ENCODE results near the gene ZNF628. TPM values are rescaled to one million over a fixed set of nuclear protein-coding genes. Genes with fewer than 3 reads are reported as not detected.
A peak's percentile ranks its signal among the peaks of the same experiment; 100 is the strongest.
"Not testable (repeated sequence)": the region's sequence is repeated elsewhere in the genome, so short reads cannot be mapped to it uniquely, and the experiment has no call there.

The ZNF628 gene
- total RNA-seq, 1 donor = 3.5 TPM

- H3K9me3 ChIP-seq (ENCODE audit: low read depth, low read length) = no peaks in the 10 kb centered on the region
- H3K27me3 ChIP-seq (ENCODE audit: insufficient read depth, low read length) = no peaks in the 10 kb centered on the region
- H3K4me3 ChIP-seq (ENCODE audit: low read length) = no peak overlapping the region
- no peaks in the 10 kb centered on the region for H3K4me1 ChIP-seq (ENCODE audit: insufficient read depth, low read length)
Measured at GRCh38 chr19:55492362-55492944, 16.0 kb downstream of the ZNF628 start.

- H3K4me1 ChIP-seq (ENCODE audit: insufficient read depth, low read length) = no peaks in the 10 kb centered on the region
- H3K9me3 ChIP-seq (ENCODE audit: low read depth, low read length) = no peaks in the 10 kb centered on the region
- H3K4me3 ChIP-seq (ENCODE audit: low read length) = no peak overlapping the region
- H3K27me3 ChIP-seq (ENCODE audit: insufficient read depth, low read length) = no peaks in the 10 kb centered on the region
Measured at GRCh38 chr19:55493052-55493644, 16.7 kb downstream of the ZNF628 start.

GRCh38 chr19:55493645-55494171 lies 17.3 kb downstream of the ZNF628 start:
- H3K4me3 ChIP-seq (ENCODE audit: low read length) = no peak overlapping the region
- H3K4me1 ChIP-seq (ENCODE audit: insufficient read depth, low read length) = no peaks in the 10 kb centered on the region
- H3K27me3 ChIP-seq (ENCODE audit: insufficient read depth, low read length) = no peaks in the 10 kb centered on the region
- no peaks in the 10 kb centered on the region for H3K9me3 ChIP-seq (ENCODE audit: low read depth, low read length)

- no peak overlapping the region for H3K4me3 ChIP-seq (ENCODE audit: low read length)
- no peaks in the 10 kb centered on the region for H3K27me3 ChIP-seq (ENCODE audit: insufficient read depth, low read length)
- no peaks in the 10 kb centered on the region for H3K4me1 ChIP-seq (ENCODE audit: insufficient read depth, low read length)
- no peaks in the 10 kb centered on the region for H3K9me3 ChIP-seq (ENCODE audit: low read depth, low read length)
Measured at GRCh38 chr19:55494172-55494761, 17.9 kb downstream of the ZNF628 start.

GRCh38 chr19:55495646-55496349 lies 19.4 kb downstream of the ZNF628 start:
- H3K4me1 ChIP-seq (ENCODE audit: insufficient read depth, low read length) = no peaks in the 10 kb centered on the region
- no peaks in the 10 kb centered on the region for H3K27me3 ChIP-seq (ENCODE audit: insufficient read depth, low read length)
- no peaks in the 10 kb centered on the region for H3K9me3 ChIP-seq (ENCODE audit: low read depth, low read length)
- no peak overlapping the region for H3K4me3 ChIP-seq (ENCODE audit: low read length)

GRCh38 chr19:55496820-55497219 lies 20.4 kb downstream of the ZNF628 start:
- not testable (repeated sequence) for H3K27me3 ChIP-seq (ENCODE audit: insufficient read depth, low read length); H3K9me3 ChIP-seq (ENCODE audit: low read depth, low read length)

GRCh38 chr19:55497763-55498162 lies 21.3 kb downstream of the ZNF628 start:
- Histone ChIP-seq H3K4me3 (ENCODE audit: low read length) (no peak overlapping the region), H3K9me3 (ENCODE audit: low read depth, low read length) (no peaks in the 10 kb centered on the region), H3K4me1 (ENCODE audit: insufficient read depth, low read length) (no peaks in the 10 kb centered on the region), H3K27me3 (ENCODE audit: insufficient read depth, low read length) (no peaks in the 10 kb centered on the region)

More at GRCh38 chr19:55496820-55497219, 20.4 kb downstream of the ZNF628 start:
- H3K4me3 ChIP-seq (ENCODE audit: low read length); H3K4me1 ChIP-seq (ENCODE audit: insufficient read depth, low read length): not testable (repeated sequence)

- H3K27me3 ChIP-seq (ENCODE audit: insufficient read depth, low read length) = no peaks in the 10 kb centered on the region
- H3K9me3 ChIP-seq (ENCODE audit: low read depth, low read length) = no peaks in the 10 kb centered on the region
- no peak overlapping the region for H3K4me3 ChIP-seq (ENCODE audit: low read length)
- peaks cover 4% of the 10 kb centered on the region for H3K4me1 ChIP-seq (ENCODE audit: insufficient read depth, low read length)
Measured at GRCh38 chr19:55498246-55498840, 21.9 kb downstream of the ZNF628 start.

- no peaks in the 10 kb centered on the region for H3K27me3 ChIP-seq (ENCODE audit: insufficient read depth, low read length)
- peaks cover 7% of the 10 kb centered on the region for H3K4me1 ChIP-seq (ENCODE audit: insufficient read depth, low read length)
- no peaks in the 10 kb centered on the region for H3K9me3 ChIP-seq (ENCODE audit: low read depth, low read length)
- no peak overlapping the region for H3K4me3 ChIP-seq (ENCODE audit: low read length)
Measured at GRCh38 chr19:55500368-55500952, 24.0 kb downstream of the ZNF628 start.

GRCh38 chr19:55502197-55502952 lies 26.0 kb downstream of the ZNF628 start:
- no peaks in the 10 kb centered on the region for H3K9me3 ChIP-seq (ENCODE audit: low read depth, low read length)
- peaks cover 7% of the 10 kb centered on the region for H3K4me1 ChIP-seq (ENCODE audit: insufficient read depth, low read length)
- H3K27me3 ChIP-seq (ENCODE audit: insufficient read depth, low read length) = no peaks in the 10 kb centered on the region
- H3K4me3 ChIP-seq (ENCODE audit: low read length) = no peak overlapping the region

- H3K4me3 ChIP-seq (ENCODE audit: low read length) = no peak overlapping the region
- H3K4me1 ChIP-seq (ENCODE audit: insufficient read depth, low read length) = peaks cover 7% of the 10 kb centered on the region
- no peaks in the 10 kb centered on the region for H3K9me3 ChIP-seq (ENCODE audit: low read depth, low read length)
Measured at GRCh38 chr19:55503157-55503501, 26.7 kb downstream of the ZNF628 start.

GRCh38 chr19:55503502-55504251 lies 27.3 kb downstream of the ZNF628 start:
- no peaks in the 10 kb centered on the region for H3K27me3 ChIP-seq (ENCODE audit: insufficient read depth, low read length)
- H3K4me1 ChIP-seq (ENCODE audit: insufficient read depth, low read length) = peaks cover 7% of the 10 kb centered on the region
- peak overlapping the region; percentile 47 for H3K4me3 ChIP-seq (ENCODE audit: low read length)
- no peaks in the 10 kb centered on the region for H3K9me3 ChIP-seq (ENCODE audit: low read depth, low read length)

More at GRCh38 chr19:55503157-55503501, 26.7 kb downstream of the ZNF628 start:
- no peaks in the 10 kb centered on the region for H3K27me3 ChIP-seq (ENCODE audit: insufficient read depth, low read length)

- Histone ChIP-seq H3K4me3 (ENCODE audit: low read length) (peak overlapping the region; percentile 47), H3K4me1 (ENCODE audit: insufficient read depth, low read length) (peaks cover 7% of the 10 kb centered on the region), H3K27me3 (ENCODE audit: insufficient read depth, low read length) (no peaks in the 10 kb centered on the region), H3K9me3 (ENCODE audit: low read depth, low read length) (no peaks in the 10 kb centered on the region)
Measured at GRCh38 chr19:55504252-55504603, 27.8 kb downstream of the ZNF628 start.

GRCh38 chr19:55504981-55505380 lies 28.6 kb downstream of the ZNF628 start:
- Histone ChIP-seq H3K27me3 (ENCODE audit: insufficient read depth, low read length) (no peaks in the 10 kb centered on the region), H3K9me3 (ENCODE audit: low read depth, low read length) (no peaks in the 10 kb centered on the region)

More at GRCh38 chr19:55504981-55505380, 28.6 kb downstream of the ZNF628 start:
- no peak overlapping the region for H3K4me3 ChIP-seq (ENCODE audit: low read length)
- H3K4me1 ChIP-seq (ENCODE audit: insufficient read depth, low read length) = peaks cover 7% of the 10 kb centered on the region

All from mononuclear cell (primary cell).